Heart right ventricle (tissue), 16 donors: ENCODE data around the gene CFAP54. TPM values are rescaled to one million over a fixed set of nuclear protein-coding genes. Genes with fewer than 3 reads are reported as not detected.

Source experiments
- ATAC-seq, 8 donors: fragments of 200-7000 bp; cut with Tn5 transposase; one replicate each; pipeline ENCODE4 v1.9.1; 2020; ENCODE audit warnings: mild to moderate bottlenecking in 8 of 8, moderate library complexity in 8 of 8, moderate number of reproducible peaks in 1 of 8
- DNase-seq, 2 donors: peaks; one replicate each; pipeline ENCODE4 v3.0.0-alpha.2; 2020
- H3K27ac ChIP-seq, 10 donors: fragments of 200-600 bp; sonication (generic) in 2 of 10; one replicate each; pipeline versions ENCODE4 v1.5.0 to v1.8.0; 2020 to 2022; ENCODE audit warnings: mild to moderate bottlenecking in 3 of 10
- H3K27me3 ChIP-seq, 7 donors: fragments of 200-600 bp; one replicate each; pipeline ENCODE4 v1.8.0; 2021 to 2022; ENCODE audit warnings: mild to moderate bottlenecking in 2 of 7
- H3K36me3 ChIP-seq, 9 donors: fragments of 200-600 bp; sonication (generic) in 1 of 9; one replicate each; pipeline versions ENCODE4 v1.5.0 to v1.8.0; 2020 to 2022; ENCODE audit warnings: mild to moderate bottlenecking in 2 of 9
- H3K4me1 ChIP-seq, 9 donors: fragments of 200-600 bp; sonication (generic) in 1 of 9; one replicate each; pipeline versions ENCODE4 v1.5.0 to v1.8.0; 2020 to 2022; ENCODE audit warnings: mild to moderate bottlenecking in 4 of 9
- H3K4me3 ChIP-seq, 10 donors: fragments of 200-600 bp; sonication (generic) in 2 of 10; one replicate each; pipeline versions ENCODE4 v1.5.0 to v1.8.0; 2020 to 2022; ENCODE audit warnings: mild to moderate bottlenecking in 7 of 10, moderate library complexity in 2 of 10
- H3K9me3 ChIP-seq, 11 donors: fragments of 200-600 bp in 10 of 11; sonication (generic) in 2 of 11; one replicate each; pipeline versions ENCODE4 v1.5.0 to v1.8.0; 2013 to 2022; ENCODE audit warnings: mild to moderate bottlenecking in 2 of 11, control low read depth in 1 of 11, moderate library complexity in 1 of 11
- CTCF ChIP-seq, 9 donors: fragments of 200-600 bp; sonication (generic) in 2 of 9; IDR thresholded peaks; one replicate each; pipeline versions ENCODE4 v1.5.0 to v1.8.0; 2021 to 2022; ENCODE audit warnings: antibody characterized with exemption in 9 of 9, mild to moderate bottlenecking in 5 of 9, moderate library complexity in 1 of 9
- WGBS, 2 donors: extraction: QIAGEN DNeasy Blood & Tissue Kit; methylation state at CpG; one replicate each; pipeline ENCODE4 v1.1.7; 2013; ENCODE audit warnings: inconsistent platforms in 1 of 2; 5-methylcytosine and 5-hydroxymethylcytosine counted together
- intact Hi-C, 10 donors: fragments of 100-400 bp; cut with DNase I; formaldehyde crosslinking; loops; one replicate each; pipeline versions ENCODE4 v1.11.1 to v1.14.2; 2022
- polyA plus RNA-seq, 2 donors: library from polyadenylated mRNA; stranded (reverse); fragments of 200-250 nt; gene quantifications; one replicate each; pipeline ENCODE4 v1.2.3, GENCODE V29; 2013
- total RNA-seq, 10 donors: library from RNA; stranded (reverse); fragmentation: NEBNext Ultra II Directional in 3 of 10; extraction: Animal tissue kit (Norgen Biotek cat#: 25700) in 3 of 10; gene quantifications; one replicate each; pipeline versions ENCODE4 v1.2.1 to v1.2.4, GENCODE V29; 2021 to 2023
- donor health status: Arrhythmogenic right ventricular cardiomyopathy.
- donor health status: ischemic (EF 13 %, LVEDD 7.1; RV severe dilation, severe dysfunction).
- donor health status: healthy with polysubstance abuse.
- donor health status: DM: no; HTN: yes; CAD: no.
- donor health status: DM: no; HTN: no; CAD: no.
- donor health status: ischemic (EF 25% LVEDD 6.9; RV normal size, moderate dysfunction).
- donor health status: ischemic (EF 25% LVEDD 5.7; RV mildly dilated, moderate dysfunction).
- donor health status: healthy.
- donor health status: DM: yes; HTN: yes; CAD: no.
- donor health status: Ischemic cardiomyopathy.
- donor health status: ischemic (EF 35%, LVEDD 5.7; RV mildly dilated, moderate dysfunction).
- donor health status: nonischemic (EF 11% LVEDD 7.7; RV severe dilation, severe dysfunction).
- donor health status: DM: yes; HTN: yes; CAD: no.
- donor health status: PGD.
- donor health status: ischemic (EF 29% LVEDD 5.4; RV normal size, mild dysfunction).
- donor health status: nonischemic (EF 23%, LVEDD 6.1; RV moderate dilation, normal function).

Gene CFAP54
- total and polyA plus RNA-seq, 12 donors = 0.07 to 0.35 (median 0.21) TPM; not detected in 2

- Histone ChIP-seq H3K36me3 (no peaks in the 10 kb centered on the region), H3K4me1 (no peaks in the 10 kb centered on the region), H3K9me3 (peaks cover 0 to 9% (median 0%) of the 10 kb centered on the region in 11 donors), H3K27me3 (no peaks in the 10 kb centered on the region), H3K4me3 (no peak overlapping the region), H3K27ac (no peak overlapping the region)
- DNase-seq = no peak
- WGBS, 2 donors = 72 to 73% methylated on average over 3 of the region's 3 CpGs
- intact Hi-C loops = no loop called here
- no peak for TF ChIP-seq CTCF (IDR thresholded peaks at IDR 0.05)
- no peak for ATAC-seq
These were observed 332.2 kb downstream of the CFAP54 start for GRCh38 chr12:96821592-96821991.

- H3K4me3 ChIP-seq = no peak overlapping the region
- ATAC-seq (no peak), DNase-seq (no peak)
- H3K4me1 ChIP-seq = no peaks in the 10 kb centered on the region
- H3K9me3 ChIP-seq = peaks cover 0 to 9% (median 0%) of the 10 kb centered on the region in 11 donors
- 75 to 76% methylated on average over 1 of the region's 1 CpG for WGBS, 2 donors
- intact Hi-C loops = no loop called here
- H3K36me3 ChIP-seq = no peaks in the 10 kb centered on the region
- no peak overlapping the region for H3K27ac ChIP-seq
- no peak for TF ChIP-seq CTCF (IDR thresholded peaks at IDR 0.05)
- no peaks in the 10 kb centered on the region for H3K27me3 ChIP-seq
These were observed 333.3 kb downstream of the CFAP54 start for GRCh38 chr12:96822641-96823040.

GRCh38 chr12:96824074-96824837 lies 334.9 kb downstream of the CFAP54 start:
- intact Hi-C loops = no loop called here
- peaks cover 0 to 7% (median 0%) of the 10 kb centered on the region in 11 donors for H3K9me3 ChIP-seq
- no peak overlapping the region for H3K4me3 ChIP-seq
- H3K36me3 ChIP-seq = no peaks in the 10 kb centered on the region
- H3K27me3 ChIP-seq = no peaks in the 10 kb centered on the region
- ATAC-seq (no peak), DNase-seq (no peak)
- no peaks in the 10 kb centered on the region for H3K4me1 ChIP-seq
- H3K27ac ChIP-seq = no peak overlapping the region
- no peak for TF ChIP-seq CTCF (IDR thresholded peaks at IDR 0.05)
- 87 to 91% methylated on average over 7 of the region's 7 CpGs for WGBS, 2 donors

- Histone ChIP-seq H3K4me1 (no peaks in the 10 kb centered on the region), H3K27ac (no peak overlapping the region), H3K27me3 (no peaks in the 10 kb centered on the region), H3K36me3 (no peaks in the 10 kb centered on the region), H3K4me3 (no peak overlapping the region), H3K9me3 (peaks cover 0 to 1% (median 0%) of the 10 kb centered on the region in 11 donors)
- WGBS, 2 donors = 98% methylated on average over 2 of the region's 2 CpGs
- ATAC-seq (no peak), DNase-seq (no peak)
- intact Hi-C loops = no loop called here
- no peak for TF ChIP-seq CTCF (IDR thresholded peaks at IDR 0.05)
These were observed 335.5 kb downstream of the CFAP54 start for GRCh38 chr12:96824838-96825236.
